ENCODE measurements around the gene DLGAP1. TPM values are rescaled to one million over a fixed set of nuclear protein-coding genes. Genes with fewer than 3 reads are reported as not detected.

The DLGAP1 gene
- total RNA-seq, 1 experiment from 2014 or later = not detected

DNA sequence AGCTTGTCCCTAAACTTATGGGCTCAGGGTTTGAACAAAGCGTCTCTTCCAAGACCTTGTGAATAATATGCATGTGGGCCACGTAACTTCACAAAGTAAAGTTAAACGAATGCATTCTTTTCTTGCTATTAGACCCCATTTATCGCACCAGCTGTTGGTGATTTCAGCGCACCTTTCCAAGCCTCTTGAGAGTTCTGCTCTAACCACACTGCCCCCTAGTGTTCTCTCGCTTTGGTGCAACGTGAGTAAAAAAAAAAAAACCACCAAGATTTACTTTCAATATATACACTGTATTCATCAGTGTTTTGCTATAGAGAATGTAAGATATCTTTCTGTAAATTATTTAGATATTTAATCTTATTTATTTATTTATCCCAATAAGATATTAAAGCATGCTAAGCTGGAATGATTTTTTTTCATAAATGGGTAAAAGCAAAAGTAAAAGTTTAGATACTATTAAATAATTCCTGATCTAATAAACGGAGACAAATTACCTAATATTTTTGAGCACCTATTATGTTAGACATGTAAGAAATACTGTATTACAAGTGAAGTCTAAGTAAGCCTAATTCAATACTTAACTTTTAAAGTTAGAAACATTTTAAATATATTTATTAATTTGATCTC is 459.5 kb downstream of the DLGAP1 start:
- DNase-seq (ENCODE audit: low read depth) = peak; percentile 51

DNA sequence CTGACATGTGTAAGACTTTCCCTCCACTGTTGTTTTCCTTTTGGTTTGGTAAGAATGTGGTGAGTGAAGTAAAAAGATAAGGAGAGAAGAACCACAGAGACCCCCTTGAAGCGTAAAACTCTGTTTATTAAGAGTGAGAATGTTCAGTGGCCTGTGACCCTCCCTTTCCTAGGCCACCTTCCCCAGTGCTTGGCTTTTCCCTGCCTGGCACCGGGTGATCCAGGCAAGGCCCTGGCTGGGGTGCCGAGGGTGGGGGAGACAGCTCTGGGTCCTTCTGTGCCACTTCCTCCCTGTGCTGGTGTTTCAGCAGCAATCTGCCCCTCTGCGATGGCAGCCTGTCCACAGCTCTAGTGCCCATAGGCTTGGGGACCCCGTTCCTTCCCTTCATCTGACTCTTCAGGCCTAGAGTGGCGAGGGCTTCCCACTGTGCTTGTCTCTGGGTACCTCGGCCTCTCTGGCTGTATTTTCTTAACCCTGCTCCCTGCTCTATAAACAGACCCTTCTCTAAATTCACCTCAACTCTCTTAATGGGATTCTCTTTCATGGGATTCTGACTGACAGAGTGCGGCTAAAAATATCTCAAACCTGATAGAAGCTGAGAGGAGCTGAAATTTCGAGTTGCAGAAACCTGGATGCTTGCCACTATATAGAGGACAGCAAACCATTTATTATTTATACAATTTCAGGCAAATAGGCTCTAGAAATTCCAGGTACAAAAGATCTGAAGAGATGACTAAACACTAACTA is 461.0 kb downstream of the DLGAP1 start:
- no peak for DNase-seq (ENCODE audit: low read depth)

DNA sequence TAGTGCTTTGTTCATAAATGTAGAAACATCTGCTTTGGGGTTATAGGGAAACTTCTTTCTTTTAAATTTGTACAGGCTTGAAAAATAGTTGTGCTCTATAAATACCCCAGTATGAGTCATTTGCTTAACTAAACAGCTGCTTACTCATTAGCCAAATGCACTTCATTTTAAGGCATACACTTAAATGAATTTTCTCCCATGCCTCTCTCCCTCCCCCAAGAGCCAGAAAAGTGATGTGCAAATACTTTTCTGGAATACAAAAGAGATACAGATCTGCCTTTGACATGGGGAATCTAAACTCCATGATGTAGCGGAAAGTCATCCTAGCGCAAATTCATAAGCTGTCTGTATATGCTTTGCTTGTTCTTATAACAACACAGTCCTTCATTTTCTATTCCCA is 469.4 kb downstream of the DLGAP1 start:
- DNase-seq (ENCODE audit: low read depth) = peak; percentile 77

DNA sequence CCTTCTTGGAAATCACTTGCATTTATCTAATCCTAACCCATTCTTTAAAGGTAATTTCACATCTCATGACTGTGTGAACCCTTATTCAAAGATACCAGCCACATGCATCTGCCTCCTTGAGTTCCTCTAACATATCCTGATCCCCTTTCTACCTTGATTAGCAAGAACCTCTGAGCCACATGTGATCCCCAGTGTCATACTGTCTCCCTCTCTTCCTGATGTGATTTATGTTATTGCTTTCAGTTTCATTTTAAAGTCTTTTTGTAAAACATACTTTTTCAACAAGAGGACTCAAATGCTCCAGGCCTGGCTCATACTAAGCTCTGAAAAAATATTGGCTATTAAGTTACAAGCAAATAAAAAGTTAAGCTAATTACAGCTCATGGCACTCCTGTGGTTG is 470.1 kb downstream of the DLGAP1 start:
- peak; percentile 20 for DNase-seq (ENCODE audit: low read depth)

DNA sequence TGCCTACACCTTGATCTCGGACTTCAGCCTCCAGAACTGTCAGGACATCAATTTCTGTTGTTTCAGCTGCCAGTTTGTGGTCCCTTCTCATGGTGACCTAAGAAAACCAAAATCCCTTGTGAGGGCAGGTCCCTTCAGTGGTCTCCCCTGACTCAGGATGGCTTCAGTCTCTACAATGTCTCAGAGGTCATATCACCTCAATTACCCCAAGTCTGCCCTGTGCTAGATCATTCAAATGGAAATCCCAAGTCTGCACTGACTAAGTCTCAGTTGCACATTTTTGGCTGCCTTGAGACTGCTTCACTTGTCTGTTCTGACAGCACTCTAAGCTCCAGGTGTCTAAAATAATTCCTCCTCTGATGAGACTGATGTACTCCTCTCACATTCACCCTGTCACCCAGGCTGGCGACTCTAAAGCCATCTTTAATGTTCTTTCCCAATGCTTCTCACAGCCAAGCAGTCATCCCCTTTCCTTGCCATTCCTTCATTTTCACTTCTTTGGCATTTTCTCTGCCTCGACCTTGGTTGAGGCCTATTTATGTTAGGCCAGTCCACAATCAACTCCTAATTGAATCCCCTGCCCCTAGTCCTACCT is 470.8 kb downstream of the DLGAP1 start:
- DNase-seq (ENCODE audit: low read depth) = no peak

DNA sequence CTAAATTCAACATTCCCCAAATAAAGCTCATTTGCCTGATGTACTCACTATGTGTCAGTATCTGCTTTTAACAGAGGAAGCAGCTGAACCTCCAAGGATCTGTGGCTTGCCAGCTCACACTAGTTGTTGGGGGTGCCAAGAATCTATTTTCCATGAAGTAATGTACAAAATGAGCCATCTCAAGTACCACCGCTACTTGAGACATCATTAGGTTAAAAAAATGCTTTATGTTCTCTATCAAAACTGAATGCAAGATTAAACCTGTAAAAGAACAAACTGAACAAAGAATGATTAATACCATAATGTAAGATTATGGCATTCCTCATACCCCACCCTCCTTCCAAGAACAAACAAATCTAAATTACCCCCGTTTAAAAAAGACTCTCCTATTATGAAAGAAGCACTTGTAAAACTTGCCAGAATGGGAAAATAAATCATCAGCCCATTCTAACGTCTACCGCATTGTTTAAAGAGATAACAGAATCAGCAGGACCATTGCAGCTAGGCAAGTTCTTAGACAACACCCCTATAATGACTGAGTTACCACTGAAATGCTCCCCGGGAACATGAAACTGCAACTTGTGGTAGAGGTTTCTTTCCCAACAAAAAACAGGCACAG is 471.6 kb downstream of the DLGAP1 start:
- peak; percentile 64 for DNase-seq (ENCODE audit: low read depth)

DNA sequence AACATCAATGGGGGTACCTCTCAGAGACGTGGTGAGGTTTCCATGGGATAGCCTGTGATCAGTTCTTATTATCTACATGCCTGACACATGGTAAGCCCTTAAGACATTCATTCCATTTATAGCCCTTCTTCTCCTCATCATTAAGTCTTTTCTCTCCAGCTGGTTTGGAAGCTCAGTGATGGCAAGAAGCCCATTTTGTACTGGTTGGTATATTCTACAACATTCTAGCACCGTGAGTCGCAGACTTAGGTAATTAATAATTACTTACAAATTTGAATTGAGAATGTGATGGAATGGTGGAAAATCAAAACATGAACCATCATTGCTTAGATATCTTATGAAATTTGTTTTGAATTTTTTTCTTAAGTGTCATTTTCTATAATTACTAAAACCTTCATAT is 472.6 kb downstream of the DLGAP1 start:
- DNase-seq (ENCODE audit: low read depth) = peak; percentile 10

DNA sequence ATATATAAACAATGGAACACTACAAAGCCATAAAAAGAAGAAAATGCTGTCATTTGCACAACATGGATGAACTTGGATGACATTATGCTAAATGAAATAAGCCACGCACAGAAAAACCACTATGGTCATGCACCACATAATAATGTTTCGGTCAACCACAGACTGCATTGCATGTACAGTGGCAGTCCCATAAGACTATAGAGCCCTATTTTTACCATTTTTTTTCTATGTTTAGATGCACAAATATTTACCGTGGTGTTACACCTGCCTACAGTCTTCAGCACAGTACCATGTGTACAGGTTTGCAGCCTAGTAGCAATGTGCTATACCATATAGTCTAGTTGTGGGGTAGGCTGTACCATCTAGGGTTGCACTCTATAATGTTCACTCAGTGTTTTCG is 476.1 kb downstream of the DLGAP1 start:
- DNase-seq (ENCODE audit: low read depth) = no peak

DNA sequence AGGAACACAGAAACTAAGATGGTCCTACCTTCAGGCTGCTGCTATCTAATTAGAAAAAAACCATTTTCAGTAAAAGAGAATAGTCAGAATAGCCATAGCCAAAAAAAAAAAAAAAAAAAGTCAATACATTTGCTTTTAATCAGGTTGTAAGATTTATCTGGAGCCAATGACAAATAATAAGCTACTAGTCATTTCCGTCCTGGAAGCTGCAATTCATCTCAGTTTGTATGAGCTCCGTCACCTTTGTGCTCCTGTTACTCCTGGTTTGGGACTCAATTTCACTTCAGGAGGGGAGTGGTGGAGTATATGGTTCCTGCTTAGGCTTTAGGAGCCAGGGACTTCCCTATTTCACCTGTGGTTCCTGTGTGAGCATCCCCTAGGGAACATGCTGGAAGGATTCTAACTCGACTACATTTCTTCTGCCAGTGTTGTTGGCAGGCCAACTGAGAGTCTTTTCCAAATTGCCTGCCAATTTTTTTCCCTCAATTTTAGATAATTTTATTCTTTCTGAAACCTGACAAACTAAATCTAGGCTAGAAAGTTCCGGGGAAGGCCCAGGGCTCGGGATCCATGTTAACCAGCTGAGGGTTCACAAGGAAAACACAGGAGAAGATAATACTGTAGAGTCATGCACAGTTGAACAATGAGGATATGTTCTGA is 481.8 kb downstream of the DLGAP1 start:
- DNase-seq (ENCODE audit: low read depth) = no peak

DNA sequence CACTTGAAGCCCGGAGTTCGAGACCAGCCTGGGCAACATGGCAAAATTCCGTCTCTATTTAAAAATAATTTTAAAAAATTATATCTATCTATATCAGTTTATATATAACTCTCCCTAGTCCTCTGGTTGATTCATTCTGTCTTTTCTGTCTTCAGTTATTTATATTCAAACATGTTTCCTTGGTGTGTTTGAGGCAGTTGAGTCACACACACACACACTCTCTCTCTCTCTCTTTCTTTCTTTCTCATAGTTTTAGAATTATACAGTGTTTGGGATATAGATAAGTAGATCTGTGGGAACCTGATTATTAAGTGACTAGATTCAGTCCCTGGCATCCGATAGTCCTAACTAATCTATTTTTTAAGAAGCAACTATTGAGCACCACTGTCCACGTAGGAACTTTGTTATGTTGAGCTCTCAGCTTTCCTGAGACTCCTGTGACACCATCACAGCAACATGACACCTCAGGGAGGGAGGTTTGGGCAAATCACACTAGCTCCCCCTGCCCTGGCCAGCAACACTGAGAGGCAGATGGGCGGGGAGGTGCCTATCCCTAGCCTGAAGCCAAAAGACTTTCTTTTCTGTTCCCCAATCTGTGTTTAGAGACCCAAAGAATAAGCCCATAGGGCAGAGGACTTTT is 482.7 kb downstream of the DLGAP1 start:
- DNase-seq (ENCODE audit: low read depth) = no peak

DNA sequence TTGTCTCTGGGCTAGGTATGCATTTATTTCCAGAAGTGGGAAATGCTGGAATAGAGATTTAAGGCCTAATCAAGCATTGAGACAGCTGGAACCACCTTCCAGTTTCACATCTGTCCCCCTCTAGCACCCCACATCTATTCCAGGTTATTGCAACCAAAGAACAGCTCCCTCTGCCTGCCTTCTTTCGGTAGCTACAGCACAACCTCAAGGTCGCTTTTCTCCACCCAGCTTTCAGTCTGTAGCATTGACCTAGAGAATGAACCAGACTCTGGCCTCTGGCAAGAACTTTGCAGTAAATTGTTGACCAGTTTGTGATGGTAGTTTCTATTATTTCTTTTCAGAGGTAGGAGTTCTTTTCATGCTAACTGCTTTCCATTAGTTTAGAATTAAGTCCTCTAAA is 484.2 kb downstream of the DLGAP1 start:
- no peak for DNase-seq (ENCODE audit: low read depth)

DNA sequence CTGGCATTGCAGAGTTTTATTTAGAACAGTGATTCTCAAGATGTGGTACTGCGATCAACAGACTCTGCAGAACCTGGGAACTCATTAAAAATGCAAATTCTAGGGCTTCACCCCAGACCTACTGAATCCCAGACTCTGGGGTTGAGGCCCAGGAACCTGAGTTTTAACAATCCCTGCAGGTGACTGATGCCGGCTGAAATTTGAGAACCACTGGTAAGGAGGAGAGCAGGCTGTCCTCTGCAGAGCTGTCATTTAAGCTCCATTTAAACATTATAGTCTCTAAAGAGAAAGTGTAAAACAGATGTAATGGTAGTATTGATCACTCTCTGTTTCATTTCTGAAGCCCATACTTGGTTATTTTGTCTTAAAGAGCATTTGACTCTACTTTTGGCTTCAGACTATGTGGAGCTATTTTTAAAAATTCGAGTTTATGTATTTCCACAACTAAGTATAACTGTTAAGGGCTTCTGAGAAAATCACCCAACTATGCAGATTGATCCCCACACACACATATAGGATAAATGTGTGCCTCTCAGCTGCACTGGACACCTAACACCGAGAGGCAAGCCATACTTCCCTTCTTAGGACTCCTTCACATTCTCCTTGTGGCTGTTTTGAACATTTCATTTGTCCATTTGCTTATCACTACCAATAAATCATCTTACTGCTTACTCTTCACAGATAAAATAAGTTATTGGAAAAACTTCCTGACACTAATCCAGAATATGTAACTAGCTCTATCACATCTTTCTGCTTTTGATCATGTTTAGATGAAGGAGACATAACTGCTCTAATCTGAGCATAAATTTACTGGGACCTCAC is 487.5 kb downstream of the DLGAP1 start:
- DNase-seq (ENCODE audit: low read depth) = no peak

DNA sequence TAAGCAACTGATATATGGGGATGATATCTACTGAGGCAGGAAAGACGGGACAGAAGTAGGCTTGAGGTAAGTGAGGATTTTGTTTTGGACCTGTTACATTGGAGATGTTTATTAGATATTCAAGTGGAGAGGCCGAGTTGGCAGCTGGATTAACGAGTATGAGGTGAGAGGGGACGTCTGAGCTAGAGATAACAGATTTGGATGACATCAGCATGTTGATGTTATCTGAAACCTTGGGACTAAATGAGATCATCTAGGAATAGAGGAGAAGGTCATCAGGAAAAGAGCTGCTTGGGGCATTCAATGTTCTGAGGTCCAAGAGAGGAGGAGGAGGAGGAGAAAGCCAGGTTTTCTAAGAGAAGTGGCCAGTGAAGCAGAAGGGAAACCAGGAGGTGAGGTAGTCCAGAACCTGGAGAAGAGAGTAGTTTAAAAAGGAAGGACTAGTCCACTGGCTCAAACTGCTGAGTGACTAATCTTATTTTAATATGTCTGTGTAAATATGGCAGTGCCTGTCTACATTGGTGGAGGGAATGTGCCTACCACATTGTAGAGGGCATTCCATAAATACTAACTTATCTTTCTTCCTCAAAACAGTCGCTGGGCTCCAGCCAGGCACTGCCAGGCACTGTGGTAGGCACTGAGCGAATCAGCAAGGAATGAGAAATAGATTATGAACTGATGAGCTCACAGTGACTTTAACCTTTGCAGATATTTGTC is 488.3 kb downstream of the DLGAP1 start:
- no peak for DNase-seq (ENCODE audit: low read depth)

DNA sequence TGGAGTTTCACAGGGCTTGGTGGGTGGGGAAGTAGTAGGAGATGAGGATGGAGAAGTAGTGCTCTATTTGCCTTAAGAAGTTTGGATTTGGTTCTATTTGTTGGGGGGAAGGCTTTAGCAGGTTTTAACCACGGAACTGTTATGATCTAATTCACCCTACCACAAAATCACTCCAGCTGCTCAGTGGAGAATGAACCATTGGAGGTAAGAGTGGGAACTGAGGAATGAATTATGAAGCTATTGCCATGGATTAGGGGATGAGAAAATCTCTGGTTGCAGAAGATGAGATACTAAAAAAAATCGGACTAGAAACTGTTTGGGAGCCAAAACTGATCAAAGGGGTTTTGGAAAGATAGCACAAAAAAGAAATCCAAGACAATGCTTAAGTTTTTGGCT is 488.9 kb downstream of the DLGAP1 start:
- DNase-seq (ENCODE audit: low read depth) = no peak

DNA sequence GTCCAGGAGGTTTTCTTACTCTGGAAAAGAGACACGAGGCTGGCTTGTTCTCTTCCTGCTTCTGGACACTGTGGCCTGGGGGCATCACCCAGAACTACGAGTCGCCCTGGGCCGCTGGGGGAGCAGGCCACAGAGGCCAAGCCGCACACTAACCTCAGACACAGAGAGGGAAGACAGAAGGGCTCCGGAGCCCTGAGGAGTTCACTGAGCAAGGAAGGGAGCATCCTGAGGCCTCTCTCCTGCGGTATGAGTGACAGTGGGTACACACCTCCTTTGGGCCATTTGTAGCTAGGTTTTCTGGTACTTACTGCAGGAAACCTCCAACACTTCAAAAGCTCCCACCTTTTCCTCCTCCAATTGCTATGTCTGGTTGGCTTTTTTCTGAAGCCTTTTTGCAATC is 494.1 kb downstream of the DLGAP1 start:
- no peak for DNase-seq (ENCODE audit: low read depth)

DNA sequence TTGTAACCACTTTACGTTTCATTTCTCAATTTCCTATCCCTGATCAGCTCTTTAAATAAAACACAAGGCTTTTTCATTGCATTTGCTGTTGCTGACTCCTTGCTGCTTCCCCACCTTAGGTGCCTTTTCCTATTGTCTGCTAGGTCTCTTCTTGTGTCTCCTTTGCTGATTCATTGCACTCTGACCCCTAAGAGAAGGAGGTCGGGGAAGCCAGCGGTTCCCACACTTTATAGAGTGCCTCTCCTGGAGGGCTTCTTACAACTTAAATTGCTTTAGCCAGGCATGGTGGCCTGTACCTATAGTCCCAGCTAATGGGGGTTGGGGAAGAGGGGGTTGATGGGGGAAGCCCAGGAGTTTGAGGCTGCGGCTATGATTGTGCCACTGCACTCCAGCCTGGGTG is 495.0 kb downstream of the DLGAP1 start:
- no peak for DNase-seq (ENCODE audit: low read depth)

DNA sequence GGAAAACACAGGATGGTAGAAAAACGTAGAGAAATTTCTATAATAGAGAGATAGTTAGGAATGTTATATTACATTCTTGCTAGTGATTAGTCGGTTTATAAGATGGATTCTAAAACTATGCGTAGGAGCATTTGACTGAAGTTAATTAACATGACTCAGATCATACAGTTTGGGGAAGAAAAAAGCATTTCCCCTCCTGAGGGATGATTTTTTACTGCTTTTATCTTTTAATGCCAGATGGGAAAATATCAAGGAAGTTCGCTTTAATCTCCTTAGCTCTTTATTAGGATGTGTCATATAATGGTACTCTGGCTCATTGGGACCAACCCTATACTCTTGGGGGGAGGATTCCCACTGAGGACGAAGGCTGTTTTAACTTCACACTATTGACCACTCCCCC is 503.1 kb downstream of the DLGAP1 start:
- no peak for DNase-seq (ENCODE audit: low read depth)

DNA sequence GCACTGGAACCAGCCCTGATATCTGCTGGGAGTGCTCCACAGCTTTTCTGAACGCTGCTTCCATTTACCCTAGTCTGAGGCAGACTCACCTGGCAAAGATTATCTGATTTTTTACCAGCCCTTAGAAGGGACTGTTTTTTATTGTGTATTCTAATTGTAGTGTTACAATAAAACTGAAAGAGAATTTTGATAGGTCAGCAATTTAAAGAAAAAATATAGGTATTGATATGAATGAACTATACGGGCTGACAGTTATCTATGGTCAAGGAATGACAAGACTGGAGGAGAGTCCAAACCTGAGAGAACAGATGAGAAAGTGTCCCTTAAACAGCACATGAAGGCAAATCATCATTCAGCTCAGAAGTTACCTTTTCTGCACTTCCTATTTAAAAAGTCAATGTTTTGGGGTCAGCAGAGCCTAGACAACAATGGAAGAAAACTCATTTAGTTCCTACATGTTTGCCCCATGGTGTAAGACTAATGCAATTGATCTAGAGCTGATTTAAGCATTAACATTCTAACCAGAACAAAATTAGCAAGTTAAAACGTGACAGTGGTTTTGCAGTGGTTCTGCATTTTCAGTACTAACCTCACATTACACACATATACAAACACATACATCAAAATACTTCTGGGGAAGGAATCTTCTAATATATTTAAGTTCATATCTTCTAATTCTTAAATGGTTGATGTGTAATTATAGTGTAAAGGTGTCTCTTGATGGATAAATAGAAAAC is 504.3 kb downstream of the DLGAP1 start:
- DNase-seq (ENCODE audit: low read depth) = no peak

DNA sequence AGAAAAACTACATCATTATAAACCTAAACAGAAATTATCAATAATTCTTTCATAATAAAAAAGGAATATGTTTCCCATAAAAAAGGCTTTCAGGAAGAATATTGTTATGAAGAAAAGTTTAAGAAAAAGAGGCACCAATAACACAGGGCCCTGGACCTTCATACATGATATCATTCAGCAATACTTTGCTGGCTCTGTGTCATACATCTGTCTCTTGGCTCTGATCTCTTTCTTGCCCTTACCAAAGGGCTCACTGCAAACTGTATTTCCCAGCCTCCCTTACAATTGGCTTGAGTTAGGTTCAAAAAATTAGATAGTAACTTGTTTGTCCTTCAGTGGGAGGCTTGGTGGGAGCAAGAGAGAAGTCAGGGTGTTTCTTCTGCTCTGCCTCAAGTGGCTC is 506.1 kb downstream of the DLGAP1 start:
- no peak for DNase-seq (ENCODE audit: low read depth)

DNA sequence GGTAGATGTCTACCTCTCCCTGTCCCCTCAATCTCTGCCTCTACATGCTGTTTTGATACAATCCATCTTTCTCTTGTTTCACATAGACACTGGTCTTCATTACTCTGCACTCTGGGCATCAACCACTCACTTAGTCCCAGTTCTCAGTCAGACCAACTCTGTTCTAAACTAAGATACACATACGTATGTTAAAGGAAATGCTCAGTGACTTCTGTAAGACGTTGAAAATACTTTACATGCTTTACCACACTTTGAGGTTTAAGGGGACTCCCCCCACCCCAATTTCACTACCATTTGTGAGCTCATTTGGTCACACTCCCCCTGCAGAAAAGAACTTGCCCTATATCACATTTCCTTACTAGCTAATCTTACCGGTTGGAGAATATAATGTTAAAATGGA is 507.7 kb downstream of the DLGAP1 start:
- DNase-seq (ENCODE audit: low read depth) = no peak
